Mesendoderm (in vitro differentiated cells): ENCODE results near the gene SPSB1.

Experiments used
- DNase-seq: peaks from one replicate; pipeline ENCODE4 v3.0.0; 2013
- H2AK5ac ChIP-seq: 2 replicates; pipeline ENCODE4 v1.6.1; 2013; ENCODE audit warnings: low read length, inconsistent platforms
- H2BK120ac ChIP-seq: 2 replicates; pipeline ENCODE4 v1.6.1; 2013; ENCODE audit warnings: low read depth, mild to moderate bottlenecking, low read length, moderate library complexity, mixed read lengths
- H2BK15ac ChIP-seq: replicated peaks from 2 replicates; pipeline ENCODE4 v1.6.1; 2013; ENCODE audit warnings: low read depth, mild to moderate bottlenecking, moderate library complexity
- H2BK5ac ChIP-seq: 2 replicates; pipeline ENCODE4 v1.6.1; 2013; ENCODE audit warnings: low read length, inconsistent platforms
- H3K18ac ChIP-seq: 2 replicates; pipeline ENCODE4 v1.6.1; 2013; ENCODE audit warnings: mild to moderate bottlenecking, low read length, mixed read lengths
- H3K23ac ChIP-seq: one replicate; pipeline ENCODE4 v1.6.1; 2013; ENCODE audit warnings: low read length
- H3K27ac ChIP-seq: 2 replicates; pipeline ENCODE4 v1.5.1; 2013; ENCODE audit warnings: low read depth, mild to moderate bottlenecking, inconsistent platforms, low read length, moderate library complexity
- H3K27me3 ChIP-seq: 2 replicates; pipeline ENCODE4 v1.6.1; 2013; ENCODE audit warnings: low read length, control low read depth, mild to moderate bottlenecking, inconsistent platforms; ENCODE audit not compliant: insufficient read depth, poor library complexity
- H3K36me3 ChIP-seq: 2 replicates; pipeline ENCODE4 v1.6.1; 2013; ENCODE audit warnings: low read length, inconsistent platforms; ENCODE audit not compliant: control insufficient read depth, insufficient read depth
- H3K4ac ChIP-seq: one replicate; pipeline ENCODE4 v1.6.1; 2013; ENCODE audit warnings: low read depth, mild to moderate bottlenecking, low read length, moderate library complexity
- H3K4me1 ChIP-seq: 2 replicates; pipeline ENCODE4 v1.6.1; 2013; ENCODE audit warnings: low read depth, low read length, inconsistent platforms; ENCODE audit not compliant: control insufficient read depth
- H3K4me2 ChIP-seq: 2 replicates; pipeline ENCODE4 v1.6.1; 2013; ENCODE audit warnings: low read length
- H3K4me3 ChIP-seq: 2 replicates; pipeline ENCODE4 v1.5.1; 2013; ENCODE audit warnings: mild to moderate bottlenecking, low read length
- H3K56ac ChIP-seq: one replicate; pipeline ENCODE4 v1.6.1; 2013; ENCODE audit warnings: low read length
- H3K79me1 ChIP-seq: 2 replicates; pipeline ENCODE4 v1.6.1; 2013; ENCODE audit warnings: low read length, inconsistent platforms
- H3K79me2 ChIP-seq: 2 replicates; pipeline ENCODE4 v1.6.1; 2013; ENCODE audit warnings: mild to moderate bottlenecking, low read length; ENCODE audit not compliant: control insufficient read depth, insufficient read depth
- H3K9ac ChIP-seq: 2 replicates; pipeline ENCODE4 v1.6.1; 2013; ENCODE audit warnings: low read length, inconsistent platforms
- H4K5ac ChIP-seq: one replicate; pipeline ENCODE4 v1.6.1; 2013; ENCODE audit warnings: low read length
- H4K8ac ChIP-seq: one replicate; pipeline ENCODE4 v1.6.1; 2013; ENCODE audit warnings: low read depth, mild to moderate bottlenecking, control low read depth, low read length, moderate library complexity
- WGBS: extraction: QIAGEN DNeasy Blood & Tissue Kit; methylation state at CpG from one replicate; pipeline ENCODE4 v1.1.7; 2013; ENCODE audit warnings: low lambda C conversion rate, missing lambda C conversion rate; ENCODE audit not compliant: insufficient coverage; ENCODE audit errors: extremely low coverage; 5-methylcytosine and 5-hydroxymethylcytosine counted together

The SPSB1 gene

DNA sequence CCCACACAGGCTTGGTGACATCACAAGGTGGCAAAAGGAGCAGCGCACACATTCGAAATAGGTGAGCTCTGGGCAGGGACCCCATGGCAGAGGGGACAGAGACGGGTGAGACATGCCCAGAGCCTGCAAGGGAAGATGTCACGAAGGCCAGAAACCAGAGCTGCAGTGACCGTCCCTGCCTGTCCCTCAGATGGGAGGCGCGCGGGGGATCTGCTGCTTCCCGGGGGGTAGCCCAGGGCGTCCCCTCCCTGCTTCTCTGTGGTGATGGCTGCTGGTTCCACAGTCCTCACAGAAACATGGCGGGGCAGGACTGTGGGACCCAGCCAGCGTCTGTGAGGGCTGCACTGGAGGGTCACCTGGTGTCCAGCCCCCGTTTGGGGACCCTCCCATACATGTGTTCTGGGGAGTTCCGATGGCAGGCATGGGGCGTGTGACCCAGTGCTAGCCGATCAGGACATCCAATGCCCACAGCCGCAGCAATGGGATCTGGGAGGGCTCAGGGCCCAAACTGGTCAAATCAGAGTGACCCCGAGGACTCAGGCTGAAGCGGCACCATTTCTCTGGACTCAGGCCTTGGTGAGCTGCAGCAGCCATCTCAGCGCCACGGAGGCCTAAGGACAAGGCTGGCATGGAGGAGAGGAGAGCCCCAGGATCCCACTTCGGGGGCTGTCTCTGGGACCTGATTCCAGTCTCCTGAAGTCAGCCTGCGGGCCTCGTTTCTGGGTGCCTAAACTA is 20.7 kb upstream of the SPSB1 start:
- no peak overlapping the region for H3K18ac ChIP-seq
- no peak overlapping the region for H2BK15ac ChIP-seq
- no peak overlapping the region for H4K8ac ChIP-seq
- WGBS, result no CpG with 5 or more reads among the region's 24 CpGs
- H3K4ac ChIP-seq, result no peak overlapping the region
- DNase-seq, result no peak
- H3K79me1 ChIP-seq, result no peaks in the 10 kb centered on the region
- no peak overlapping the region for H2BK5ac ChIP-seq
- H3K23ac ChIP-seq, result no peak overlapping the region
- H3K4me1 ChIP-seq, result no peaks in the 10 kb centered on the region
- no peak overlapping the region for H3K27ac ChIP-seq
- no peak overlapping the region for H3K4me3 ChIP-seq
- H4K5ac ChIP-seq, result no peak overlapping the region
- H3K36me3 ChIP-seq, result no peaks in the 10 kb centered on the region
- no peaks in the 10 kb centered on the region for H3K27me3 ChIP-seq
- H3K79me2 ChIP-seq, result no peaks in the 10 kb centered on the region
- no peak overlapping the region for H2BK120ac ChIP-seq
- H2AK5ac ChIP-seq, result no peak overlapping the region
- H3K56ac ChIP-seq, result no peak overlapping the region
- H3K9ac ChIP-seq, result no peak overlapping the region
- H3K4me2 ChIP-seq, result no peak overlapping the region

DNA sequence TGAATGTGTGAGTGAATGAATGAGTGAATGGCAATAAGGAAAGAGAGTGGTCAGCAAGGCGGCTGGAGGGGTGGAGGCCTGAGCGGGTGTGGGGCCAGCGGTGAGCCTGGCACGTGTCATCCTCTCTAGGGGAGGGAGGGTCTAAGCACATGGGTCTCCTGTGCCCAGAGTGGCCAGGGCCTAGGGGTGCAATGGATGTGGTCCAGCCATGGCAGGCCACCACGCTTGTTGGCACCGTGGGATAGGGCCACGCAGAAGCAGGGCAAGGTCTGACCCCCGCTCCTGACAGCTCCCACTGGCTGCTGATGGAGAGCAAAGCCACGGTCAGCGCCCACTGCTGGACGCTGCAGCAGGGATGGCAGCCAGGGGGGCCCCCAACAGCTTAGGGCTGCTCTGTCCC is 19.5 kb upstream of the SPSB1 start:
- H3K4me2 ChIP-seq, result no peak overlapping the region
- no peaks in the 10 kb centered on the region for H3K4me1 ChIP-seq
- WGBS, result no CpG with 5 or more reads among the region's 11 CpGs

DNA sequence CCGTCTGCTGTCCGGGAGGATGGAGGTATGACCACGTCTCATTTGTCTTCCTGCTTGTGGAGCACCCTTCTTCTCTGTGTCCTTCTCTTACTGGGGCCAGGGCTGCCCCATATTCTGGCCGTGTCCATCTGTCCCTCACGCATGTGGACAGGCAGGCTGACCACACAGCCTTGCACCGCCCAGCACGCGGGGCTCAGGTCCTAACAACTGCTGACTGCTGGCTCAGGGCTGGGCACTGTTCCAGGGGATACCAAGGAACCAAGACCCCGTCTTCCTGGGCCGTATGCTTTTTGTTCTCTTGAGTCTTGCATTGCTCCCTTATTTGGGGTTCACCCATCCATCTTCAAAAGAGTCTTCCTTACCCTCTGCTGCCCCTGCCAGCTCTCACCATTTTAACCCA is 17.5 kb upstream of the SPSB1 start:
- Histone ChIP-seq H3K4me2 (no peak overlapping the region), H3K4me3 (no peak overlapping the region), H3K79me2 (no peaks in the 10 kb centered on the region), H4K5ac (no peak overlapping the region), H2BK5ac (no peak overlapping the region), H3K4ac (no peak overlapping the region), H3K4me1 (no peaks in the 10 kb centered on the region), H3K18ac (no peak overlapping the region), H4K8ac (no peak overlapping the region), H3K27ac (no peak overlapping the region), H3K23ac (no peak overlapping the region), H2BK15ac (no peak overlapping the region), H3K79me1 (no peaks in the 10 kb centered on the region), H2AK5ac (no peak overlapping the region), H3K36me3 (no peaks in the 10 kb centered on the region), H3K9ac (no peak overlapping the region), H3K27me3 (no peaks in the 10 kb centered on the region), H2BK120ac (no peak overlapping the region), H3K56ac (no peak overlapping the region)
- WGBS, result no CpG with 5 or more reads among the region's 10 CpGs
- no peak for DNase-seq

More for the DNA sequence above, 19.5 kb upstream of the SPSB1 start:
- no peak for DNase-seq
- no peak overlapping the region for H3K4ac ChIP-seq
- H2BK120ac ChIP-seq, result no peak overlapping the region
- no peak overlapping the region for H2BK5ac ChIP-seq
- no peak overlapping the region for H3K9ac ChIP-seq
- no peak overlapping the region for H4K8ac ChIP-seq
- H3K56ac ChIP-seq, result no peak overlapping the region
- no peak overlapping the region for H4K5ac ChIP-seq
- H3K79me1 ChIP-seq, result no peaks in the 10 kb centered on the region
- H3K27ac ChIP-seq, result no peak overlapping the region
- no peaks in the 10 kb centered on the region for H3K27me3 ChIP-seq
- no peak overlapping the region for H3K4me3 ChIP-seq
- H2BK15ac ChIP-seq, result no peak overlapping the region
- H3K18ac ChIP-seq, result no peak overlapping the region
- H2AK5ac ChIP-seq, result no peak overlapping the region
- no peak overlapping the region for H3K23ac ChIP-seq
- H3K36me3 ChIP-seq, result no peaks in the 10 kb centered on the region
- no peaks in the 10 kb centered on the region for H3K79me2 ChIP-seq

DNA sequence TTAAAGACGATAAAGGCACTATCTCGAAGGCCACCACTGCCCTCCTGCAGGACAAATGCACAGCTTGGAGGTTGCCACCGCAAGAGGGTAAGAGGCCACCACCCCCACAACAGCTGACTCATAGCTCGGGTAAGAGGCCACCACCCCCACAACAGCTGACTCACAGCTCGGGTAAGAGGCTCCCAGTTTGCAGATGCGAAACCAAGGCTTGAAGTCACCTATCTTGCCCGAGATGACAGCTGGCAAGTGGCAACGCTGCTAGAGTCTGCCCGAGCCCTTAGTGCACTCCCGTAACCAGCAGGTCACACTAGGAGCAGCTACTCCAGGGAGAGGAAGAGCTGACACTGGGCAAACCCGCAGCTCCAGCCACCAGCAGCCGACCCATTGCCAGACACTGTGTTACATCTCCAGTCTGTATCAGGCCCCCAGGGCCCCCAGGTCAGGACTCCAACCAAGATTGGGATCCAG is 17.1 kb upstream of the SPSB1 start:
- no peaks in the 10 kb centered on the region for H3K27me3 ChIP-seq
- no peak overlapping the region for H2BK120ac ChIP-seq
- no peak overlapping the region for H2AK5ac ChIP-seq
- H3K79me1 ChIP-seq, result no peaks in the 10 kb centered on the region
- no peak overlapping the region for H3K4me2 ChIP-seq
- no peak overlapping the region for H3K56ac ChIP-seq
- H3K4me1 ChIP-seq, result no peaks in the 10 kb centered on the region
- peak overlapping the region; percentile 38 for H3K23ac ChIP-seq
- H3K4me3 ChIP-seq, result no peak overlapping the region
- H4K5ac ChIP-seq, result no peak overlapping the region
- no peaks in the 10 kb centered on the region for H3K79me2 ChIP-seq
- H3K36me3 ChIP-seq, result no peaks in the 10 kb centered on the region
- H3K9ac ChIP-seq, result no peak overlapping the region
- no peak overlapping the region for H2BK5ac ChIP-seq
- no peak overlapping the region for H3K27ac ChIP-seq
- H3K4ac ChIP-seq, result no peak overlapping the region
- no peak overlapping the region for H3K18ac ChIP-seq
- no peak overlapping the region for H4K8ac ChIP-seq
- no peak overlapping the region for H2BK15ac ChIP-seq
- DNase-seq, result peak; percentile 70
- no CpG with 5 or more reads among the region's 12 CpGs for WGBS

DNA sequence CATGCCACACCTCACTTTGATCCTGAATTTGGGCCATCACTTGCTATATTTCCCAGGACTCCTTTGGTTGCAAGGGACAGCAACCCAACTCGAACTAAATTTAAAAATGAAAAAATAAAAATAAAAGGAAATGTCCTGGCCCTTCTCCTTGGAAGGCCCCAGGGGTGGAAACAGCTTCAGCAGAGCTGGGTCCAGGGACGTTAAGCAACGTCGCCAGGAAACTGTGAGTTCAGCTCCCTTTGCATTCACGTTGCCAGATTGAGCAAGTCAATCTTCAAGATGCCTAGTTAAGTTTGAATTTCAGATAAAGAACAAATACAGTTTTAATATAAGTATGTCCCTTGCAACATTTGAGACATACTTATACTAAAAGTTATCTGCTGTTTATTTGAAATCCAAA is 14.6 kb upstream of the SPSB1 start:
- no peak for DNase-seq
- no peaks in the 10 kb centered on the region for H3K36me3 ChIP-seq

More for the DNA sequence above, 14.6 kb upstream of the SPSB1 start:
- Histone ChIP-seq H3K79me1 (no peaks in the 10 kb centered on the region), H3K4ac (no peak overlapping the region), H3K18ac (no peak overlapping the region), H3K27ac (no peak overlapping the region), H2AK5ac (no peak overlapping the region), H3K27me3 (no peaks in the 10 kb centered on the region), H3K9ac (no peak overlapping the region), H2BK120ac (no peak overlapping the region), H3K56ac (no peak overlapping the region), H3K4me2 (no peak overlapping the region), H4K8ac (no peak overlapping the region), H2BK5ac (no peak overlapping the region), H3K4me3 (no peak overlapping the region), H4K5ac (no peak overlapping the region), H2BK15ac (no peak overlapping the region), H3K23ac (no peak overlapping the region), H3K4me1 (no peaks in the 10 kb centered on the region), H3K79me2 (no peaks in the 10 kb centered on the region)
- WGBS, result no CpG with 5 or more reads among the region's 5 CpGs
